ENCODE results near the gene RHBDL3. TPM values are rescaled to one million over a fixed set of nuclear protein-coding genes. Genes with fewer than 3 reads are reported as not detected.

Gene RHBDL3
- total RNA-seq, 2 donors from 2014 or later: 0.63 TPM; not detected in 1

DNA sequence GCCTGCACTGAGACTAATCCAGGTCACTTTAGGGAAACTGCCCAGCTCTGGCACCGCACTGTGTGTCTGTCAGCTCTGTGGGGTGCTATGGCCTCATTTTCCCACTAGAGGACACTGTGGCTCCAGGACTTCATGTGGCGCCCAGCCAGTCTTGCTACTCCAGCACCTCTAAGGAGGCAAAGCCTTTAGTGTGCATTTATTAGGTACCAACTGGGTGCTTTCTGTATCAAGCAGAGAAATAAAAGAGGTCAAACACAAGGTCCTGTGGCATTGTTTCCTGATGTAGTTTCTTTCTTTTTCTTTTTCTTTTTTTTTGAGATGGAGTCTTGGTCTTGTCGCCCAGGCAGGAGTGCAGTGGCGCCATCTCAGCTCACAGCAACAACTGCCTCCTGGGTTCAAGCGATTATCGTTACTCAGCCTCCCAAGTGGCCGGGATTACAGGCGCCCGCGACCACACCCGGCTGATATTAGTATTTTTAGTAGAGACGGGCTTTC, 12.5 kb upstream of the RHBDL3 start:
- H3K36me3 ChIP-seq: no peaks in the 10 kb centered on the region
- H3K27ac ChIP-seq: no peak overlapping the region
- H3K9me3 ChIP-seq: no peaks in the 10 kb centered on the region
- ATAC-seq (ENCODE audit: insufficient number of reproducible peaks, low FRiP score, low read depth) (no peak), DNase-seq (ENCODE audit: low spot score) (peak; percentile 45)
- TF ChIP-seq CTCF (IDR thresholded peaks at IDR 0.05): peak; percentile 92
- no peaks in the 10 kb centered on the region for H3K4me1 ChIP-seq (ENCODE audit: control insufficient read depth in 1 of 2, low read depth in 2 of 2)
- no peak overlapping the region for H3K4me3 ChIP-seq
- H3K27me3 ChIP-seq (replicated peaks; ENCODE audit: insufficient read depth): no peaks in the 10 kb centered on the region

DNA sequence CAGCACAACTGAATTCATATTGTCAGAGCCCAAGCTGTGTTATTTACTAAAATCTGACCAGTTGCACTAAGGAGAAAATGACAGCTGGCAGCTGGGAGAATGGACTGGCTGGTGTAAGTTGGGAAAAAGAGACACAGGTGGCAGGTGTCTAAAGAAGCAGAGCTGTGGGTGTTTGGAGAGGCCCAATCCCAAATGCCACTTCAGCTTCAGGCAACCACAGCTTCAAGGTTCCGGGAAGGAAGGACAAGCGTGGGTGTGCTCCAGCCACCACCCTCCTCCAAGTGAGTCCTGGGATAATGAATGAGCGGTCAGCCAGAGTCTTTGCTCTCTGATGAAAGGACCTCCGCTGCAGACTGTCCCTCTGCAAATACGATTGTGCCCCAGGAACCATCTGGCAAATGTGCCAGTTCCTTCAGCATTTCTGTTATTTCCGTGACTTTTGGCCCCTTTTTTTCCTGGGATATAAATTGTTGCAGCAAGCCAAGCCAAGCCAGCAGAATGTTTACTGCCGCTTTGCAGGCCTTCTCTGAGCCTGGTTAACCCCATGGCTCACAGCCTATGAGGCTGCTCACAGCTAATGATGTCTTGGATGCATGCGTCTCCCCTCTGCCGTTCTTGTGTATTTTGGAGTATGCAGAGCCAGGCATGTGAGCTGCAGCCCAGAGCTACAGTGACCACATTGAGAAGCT, 9.5 kb upstream of the RHBDL3 start:
- Histone ChIP-seq H3K36me3 (no peaks in the 10 kb centered on the region), H3K9me3 (no peaks in the 10 kb centered on the region), H3K27me3 (replicated peaks; ENCODE audit: insufficient read depth) (no peaks in the 10 kb centered on the region), H3K4me1 (ENCODE audit: control insufficient read depth in 1 of 2, low read depth in 2 of 2) (no peaks in the 10 kb centered on the region), H3K27ac (no peak overlapping the region), H3K4me3 (no peak overlapping the region)
- TF ChIP-seq CTCF (IDR thresholded peaks at IDR 0.05): no peak
- no peak for ATAC-seq (ENCODE audit: insufficient number of reproducible peaks, low FRiP score, low read depth)
- DNase-seq (ENCODE audit: low spot score): no peak

- no peak overlapping the region for H3K4me3 ChIP-seq
- DNase-seq (ENCODE audit: low spot score) (no peak), ATAC-seq (ENCODE audit: insufficient number of reproducible peaks, low FRiP score, low read depth) (no peak)
- no peak for TF ChIP-seq CTCF (IDR thresholded peaks at IDR 0.05)
- H3K9me3 ChIP-seq: no peaks in the 10 kb centered on the region
- no peaks in the 10 kb centered on the region for H3K36me3 ChIP-seq
- H3K27me3 ChIP-seq (replicated peaks; ENCODE audit: insufficient read depth): no peaks in the 10 kb centered on the region
- H3K4me1 ChIP-seq (ENCODE audit: control insufficient read depth in 1 of 2, low read depth in 2 of 2): no peaks in the 10 kb centered on the region
- H3K27ac ChIP-seq: no peak overlapping the region
These were observed 9.0 kb upstream of the RHBDL3 start for GRCh38 chr17:32256701-32257019.

DNA sequence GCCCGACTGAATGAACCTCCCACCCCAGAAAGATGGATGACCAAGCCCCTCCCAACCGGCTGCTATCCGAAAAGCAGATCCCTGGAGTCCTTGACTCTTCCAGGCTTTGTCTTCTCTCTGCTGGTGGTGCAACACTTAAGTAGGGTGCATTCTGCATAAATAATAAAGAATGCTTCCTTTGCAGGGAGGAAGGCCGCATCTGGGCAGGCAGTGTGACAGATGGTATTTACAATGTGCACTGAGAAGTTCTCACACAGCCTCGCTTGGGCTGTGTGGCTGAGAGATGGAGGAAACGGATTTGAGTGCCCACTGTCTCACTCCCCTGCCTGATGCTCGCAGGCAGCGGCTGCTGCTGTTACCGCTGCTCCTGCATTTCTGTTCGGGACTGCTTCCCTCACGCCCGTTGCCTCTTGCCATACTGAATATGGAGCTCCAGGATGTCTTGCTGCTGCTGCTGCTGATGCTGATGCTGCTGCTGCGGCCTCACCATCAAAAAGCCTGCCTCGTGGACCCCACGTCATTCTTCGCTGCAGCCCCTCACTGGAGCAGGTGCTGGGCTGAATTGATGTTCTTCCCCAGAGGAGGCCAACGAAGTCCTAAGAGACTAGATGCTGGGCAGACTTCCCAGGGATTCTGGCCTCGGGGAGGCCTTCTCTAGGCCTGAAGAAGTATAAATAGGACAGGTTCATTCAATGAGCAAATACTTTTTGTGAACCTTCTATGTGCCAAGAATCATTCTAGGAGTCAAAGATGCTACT, 7.1 kb upstream of the RHBDL3 start:
- TF ChIP-seq CTCF (IDR thresholded peaks at IDR 0.05): no peak
- Histone ChIP-seq H3K27ac (no peak overlapping the region), H3K4me1 (ENCODE audit: control insufficient read depth in 1 of 2, low read depth in 2 of 2) (no peaks in the 10 kb centered on the region), H3K4me3 (no peak overlapping the region), H3K27me3 (replicated peaks; ENCODE audit: insufficient read depth) (no peaks in the 10 kb centered on the region), H3K9me3 (no peaks in the 10 kb centered on the region), H3K36me3 (no peaks in the 10 kb centered on the region)
- DNase-seq (ENCODE audit: low spot score) (no peak), ATAC-seq (ENCODE audit: insufficient number of reproducible peaks, low FRiP score, low read depth) (no peak)

GRCh38 chr17:32259586-32259985, 6.0 kb upstream of the RHBDL3 start:
- Histone ChIP-seq H3K27me3 (replicated peaks; ENCODE audit: insufficient read depth) (no peaks in the 10 kb centered on the region), H3K4me1 (ENCODE audit: control insufficient read depth in 1 of 2, low read depth in 2 of 2) (no peaks in the 10 kb centered on the region), H3K9me3 (no peaks in the 10 kb centered on the region), H3K36me3 (no peaks in the 10 kb centered on the region), H3K27ac (no peak overlapping the region), H3K4me3 (no peak overlapping the region)
- no peak for TF ChIP-seq CTCF (IDR thresholded peaks at IDR 0.05)
- ATAC-seq (ENCODE audit: insufficient number of reproducible peaks, low FRiP score, low read depth) (no peak), DNase-seq (ENCODE audit: low spot score) (no peak)
